GM19099 (cell line): Measurements from ENCODE around the gene INTS11.

Experiments
- POLR2A ChIP-seq: IDR thresholded peaks from 3 replicates; pipeline ENCODE4 v1.6.1; 2011; ENCODE audit warnings: low read depth; ENCODE audit not compliant: insufficient read length; ENCODE audit errors: extremely low read depth

The INTS11 gene

GRCh38 chr1:1324524-1325287, at the start of gene INTS11, which contains the start of gene CPTP:
TSS of gene INTS11 (minus strand) at chr1:1324660. CDS start at chr1:1324608, 52 bp downstream.
TSS of gene CPTP (plus strand) at chr1:1324802. CDS start at chr1:1326911, 2,109 bp downstream.
- peak; percentile 91 for TF ChIP-seq POLR2A

GRCh38 chr1:1373815-1374588, 49.5 kb upstream of the INTS11 start:
- TF ChIP-seq POLR2A: no peak

GRCh38 chr1:1373051-1373814, 48.8 kb upstream of the INTS11 start:
- TF ChIP-seq POLR2A: no peak

- TF ChIP-seq POLR2A: no peak
Observed at GRCh38 chr1:1371746-1372711, 47.6 kb upstream of the INTS11 start.

GRCh38 chr1:1371364-1371745, 46.9 kb upstream of the INTS11 start:
- peak; percentile 29 for TF ChIP-seq POLR2A

GRCh38 chr1:1370771-1371300, 46.4 kb upstream of the INTS11 start:
- no peak for TF ChIP-seq POLR2A

- no peak for TF ChIP-seq POLR2A
Observed at GRCh38 chr1:1367315-1367714, 42.9 kb upstream of the INTS11 start.

- TF ChIP-seq POLR2A: no peak
Observed at GRCh38 chr1:1366699-1367066, 42.2 kb upstream of the INTS11 start.

- no peak for TF ChIP-seq POLR2A
Observed at GRCh38 chr1:1365875-1366698, 41.6 kb upstream of the INTS11 start.

GRCh38 chr1:1364266-1364665, 39.8 kb upstream of the INTS11 start:
- TF ChIP-seq POLR2A: no peak

GRCh38 chr1:1361982-1362423, 37.5 kb upstream of the INTS11 start:
- TF ChIP-seq POLR2A: no peak

GRCh38 chr1:1361233-1361981, 36.9 kb upstream of the INTS11 start:
- no peak for TF ChIP-seq POLR2A
